Pons (tissue), 1 donor: ENCODE results near the gene FBLN2.
"Not testable (repeated sequence)": the region's sequence is repeated elsewhere in the genome, so short reads cannot be mapped to it uniquely, and the experiment has no call there.

Experiments used
- DNase-seq: peaks from one replicate; pipeline ENCODE4 v3.0.0-alpha.2; 2016; ENCODE audit warnings: low spot score

The FBLN2 gene

GRCh38 chr3:13548696-13549622 lies at the start of gene FBLN2:
TSS of gene FBLN2 (plus strand) at chr3:13549125. CDS start at chr3:13570356, 21,231 bp downstream.
- DNase-seq, result no peak

- not testable (repeated sequence) for DNase-seq
Measured at GRCh38 chr3:13499246-13499645, 49.7 kb upstream of the FBLN2 start.

- no peak for DNase-seq
Measured at GRCh38 chr3:13500133-13500885, 48.6 kb upstream of the FBLN2 start.

- DNase-seq, result no peak
Measured at GRCh38 chr3:13501056-13501455, 47.9 kb upstream of the FBLN2 start.

- DNase-seq, result no peak
Measured at GRCh38 chr3:13501521-13501920, 47.4 kb upstream of the FBLN2 start.

GRCh38 chr3:13501958-13502790 lies 46.8 kb upstream of the FBLN2 start:
- DNase-seq, result no peak

GRCh38 chr3:13502791-13503060 lies 46.2 kb upstream of the FBLN2 start:
- DNase-seq, result no peak

GRCh38 chr3:13504161-13504831 lies 44.6 kb upstream of the FBLN2 start:
- DNase-seq, result no peak

GRCh38 chr3:13505147-13506130 lies 43.5 kb upstream of the FBLN2 start:
- no peak for DNase-seq

- no peak for DNase-seq
Measured at GRCh38 chr3:13506239-13506638, 42.7 kb upstream of the FBLN2 start.

GRCh38 chr3:13506680-13507079 lies 42.2 kb upstream of the FBLN2 start:
- DNase-seq, result no peak

- no peak for DNase-seq
Measured at GRCh38 chr3:13507247-13507569, 41.7 kb upstream of the FBLN2 start.

GRCh38 chr3:13507570-13508339 lies 41.2 kb upstream of the FBLN2 start:
- DNase-seq, result no peak

GRCh38 chr3:13508496-13508895 lies 40.4 kb upstream of the FBLN2 start:
- DNase-seq, result no peak

GRCh38 chr3:13509059-13509815 lies 39.7 kb upstream of the FBLN2 start:
- no peak for DNase-seq

GRCh38 chr3:13509816-13510192 lies 39.1 kb upstream of the FBLN2 start:
- no peak for DNase-seq

GRCh38 chr3:13512451-13512850 lies 36.5 kb upstream of the FBLN2 start:
- DNase-seq, result no peak

- DNase-seq, result no peak
Measured at GRCh38 chr3:13513051-13513912, 35.6 kb upstream of the FBLN2 start.
